Measurements from ENCODE around the gene RPS4Y1.

Gene RPS4Y1

GRCh38 chrY:2885880-2886279, 44.5 kb downstream of the RPS4Y1 start:
- no peak for DNase-seq

- no peak for DNase-seq
Measured at GRCh38 chrY:2887386-2887785, 46.0 kb downstream of the RPS4Y1 start.

GRCh38 chrY:2887955-2888354, 46.6 kb downstream of the RPS4Y1 start:
- no peak for DNase-seq

GRCh38 chrY:2893471-2893870, 52.1 kb downstream of the RPS4Y1 start:
- DNase-seq: no peak

- DNase-seq: no peak
Measured at GRCh38 chrY:2896050-2896449, 54.6 kb downstream of the RPS4Y1 start.

DNA sequence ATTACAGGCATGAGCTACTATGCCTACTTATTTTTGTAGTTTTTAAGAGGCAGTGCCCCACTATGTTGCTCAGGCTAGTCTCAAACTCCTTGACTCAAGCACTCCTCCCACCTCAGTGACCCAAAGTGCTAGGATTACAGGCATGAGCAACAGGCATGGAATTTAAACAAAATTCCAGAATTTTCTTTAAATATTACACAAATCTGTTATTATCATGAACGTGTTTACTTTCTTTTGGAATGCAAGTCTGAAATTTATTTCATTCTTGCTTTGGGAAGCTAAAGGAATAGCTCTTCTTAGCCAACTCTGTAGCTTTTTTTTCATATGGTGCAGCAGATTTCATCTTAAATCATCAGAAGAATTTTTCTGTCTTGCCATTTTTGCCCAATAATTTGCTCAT, 66.0 kb downstream of the RPS4Y1 start:
- no peak for DNase-seq

- DNase-seq: no peak
Measured at GRCh38 chrY:2913066-2913815, 71.8 kb downstream of the RPS4Y1 start.
